HG03432 (cell line): ENCODE results near the gene SP6.

ENCODE experiments used
- ATAC-seq: cut with Tn5 transposase; IDR thresholded peaks from one replicate; pipeline ENCODE4 v1.9.1; 2021; ENCODE audit warnings: mild to moderate bottlenecking, moderate library complexity; ENCODE audit not compliant: unreplicated experiment

The SP6 gene

DNA sequence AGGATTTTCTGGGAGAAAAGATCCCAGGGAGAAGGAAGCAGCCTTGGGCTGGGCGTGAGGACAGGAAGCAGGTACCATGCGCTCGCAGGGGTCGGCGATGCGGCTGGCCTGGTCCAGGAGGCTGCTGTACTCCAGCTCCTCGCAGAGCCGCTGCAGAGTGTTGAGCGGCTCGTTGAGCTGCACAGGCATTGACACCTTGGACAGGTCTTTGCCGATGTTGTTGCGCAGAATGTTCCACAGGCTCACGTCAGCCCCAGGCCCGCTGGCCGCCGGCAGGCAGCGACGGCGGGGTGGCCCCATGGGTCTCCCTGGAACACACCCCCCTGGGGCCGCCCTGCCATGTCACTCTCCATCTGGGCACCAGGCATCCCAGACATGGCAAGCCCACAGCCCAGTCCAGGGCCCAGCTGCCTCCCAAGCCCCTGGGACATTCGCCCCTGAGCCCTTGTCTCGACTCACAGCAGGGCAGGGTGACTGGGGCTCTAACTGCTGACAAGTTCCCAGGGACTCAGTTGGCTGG is 37.4 kb downstream of the SP6 start:
- ATAC-seq, result no peak

DNA sequence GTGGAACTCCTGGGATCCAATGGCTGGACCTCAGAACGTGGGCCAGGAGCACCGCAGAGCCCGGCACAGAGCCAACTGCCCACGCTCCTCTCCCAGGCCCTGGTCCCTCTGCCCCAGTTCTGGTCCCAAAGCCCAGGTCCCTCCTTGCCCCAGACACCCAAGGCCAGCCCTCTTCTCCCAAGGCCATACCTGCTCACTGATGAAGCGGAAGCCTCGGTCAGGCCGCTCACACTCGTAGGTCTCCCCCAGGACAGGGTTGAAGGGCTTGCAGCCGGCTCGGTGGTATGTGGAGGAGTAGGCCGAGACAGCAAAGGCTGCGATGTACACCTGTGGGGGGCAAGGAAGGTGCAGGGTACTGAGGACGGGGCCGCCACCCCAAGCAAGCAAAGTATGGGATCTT is 37.9 kb downstream of the SP6 start:
- no peak for ATAC-seq

DNA sequence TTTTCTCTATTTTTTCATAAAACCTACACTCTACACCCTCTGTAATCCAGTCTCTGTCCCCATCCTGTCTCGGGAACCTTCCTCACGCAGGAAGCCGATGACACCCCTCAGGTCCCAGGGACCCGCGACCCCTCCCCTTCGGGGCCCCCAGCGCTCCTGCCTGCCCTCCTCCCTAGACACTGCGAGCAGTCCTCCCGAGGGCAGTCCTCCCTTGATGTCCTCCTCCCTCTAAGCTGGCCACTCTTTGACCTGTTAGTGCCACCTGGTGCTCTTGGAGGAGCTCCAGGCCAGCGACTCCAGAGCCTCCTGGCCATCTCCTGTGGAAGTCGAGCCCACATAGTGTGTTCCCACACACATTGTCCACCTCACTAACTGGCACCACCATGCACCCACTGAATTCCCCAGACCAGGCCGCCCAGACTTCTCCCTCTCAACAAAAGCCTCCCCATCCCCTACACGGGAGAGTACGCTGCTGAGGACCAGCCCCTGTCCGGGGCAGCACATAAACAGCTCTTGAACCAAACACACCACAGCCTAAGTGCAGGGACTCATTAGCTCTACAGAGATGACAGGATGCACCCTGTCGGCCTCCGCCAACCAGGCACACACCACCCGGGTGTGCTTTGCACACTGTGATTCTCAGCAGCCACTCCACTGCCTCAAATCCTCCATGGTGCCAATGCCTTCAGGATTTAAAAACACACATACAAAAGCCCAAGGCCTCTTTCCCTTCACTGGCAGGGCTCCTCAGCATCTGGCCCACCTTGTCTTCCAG is 38.6 kb downstream of the SP6 start:
- no peak for ATAC-seq

- no peak for ATAC-seq
These were observed 39.3 kb downstream of the SP6 start for GRCh38 chr17:47811709-47812108.

DNA sequence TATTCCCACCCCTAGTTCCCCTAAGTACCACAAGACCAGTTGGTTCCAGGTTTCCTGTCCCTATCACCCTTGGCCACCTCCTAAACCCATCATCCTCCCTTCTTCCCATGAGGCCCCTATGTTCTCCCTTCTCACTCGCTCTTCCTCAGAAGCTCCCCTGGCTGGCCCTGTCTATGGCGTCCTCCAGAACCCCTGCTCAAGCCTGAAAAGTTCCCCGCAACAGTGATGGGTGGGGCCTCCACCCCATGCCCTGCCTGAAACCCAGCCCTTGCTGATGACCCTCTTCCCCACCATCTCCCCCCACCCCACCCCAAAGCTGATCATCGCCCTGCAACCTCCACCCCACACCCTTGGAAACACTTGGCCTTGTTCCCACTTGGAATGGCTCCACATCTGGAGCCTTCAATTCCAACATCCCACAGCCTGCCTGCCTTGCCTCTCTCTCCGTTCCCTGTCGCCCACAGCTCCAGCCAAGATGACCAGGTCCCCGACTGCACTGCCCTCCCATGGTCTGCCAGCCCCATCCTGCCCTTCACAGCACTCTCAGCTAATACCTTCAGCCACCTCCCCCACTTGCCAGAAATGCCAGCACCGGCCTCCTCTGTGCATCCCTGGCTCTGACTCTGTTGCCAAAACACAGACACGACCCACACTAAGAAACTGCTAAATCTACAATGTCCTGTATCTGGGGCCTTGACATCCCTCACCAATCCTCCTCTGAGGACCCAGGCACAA is 39.9 kb downstream of the SP6 start:
- no peak for ATAC-seq

- no peak for ATAC-seq
These were observed 40.7 kb downstream of the SP6 start for GRCh38 chr17:47810200-47810821.

- ATAC-seq, result no peak
These were observed 42.0 kb downstream of the SP6 start for GRCh38 chr17:47808830-47809480.

DNA sequence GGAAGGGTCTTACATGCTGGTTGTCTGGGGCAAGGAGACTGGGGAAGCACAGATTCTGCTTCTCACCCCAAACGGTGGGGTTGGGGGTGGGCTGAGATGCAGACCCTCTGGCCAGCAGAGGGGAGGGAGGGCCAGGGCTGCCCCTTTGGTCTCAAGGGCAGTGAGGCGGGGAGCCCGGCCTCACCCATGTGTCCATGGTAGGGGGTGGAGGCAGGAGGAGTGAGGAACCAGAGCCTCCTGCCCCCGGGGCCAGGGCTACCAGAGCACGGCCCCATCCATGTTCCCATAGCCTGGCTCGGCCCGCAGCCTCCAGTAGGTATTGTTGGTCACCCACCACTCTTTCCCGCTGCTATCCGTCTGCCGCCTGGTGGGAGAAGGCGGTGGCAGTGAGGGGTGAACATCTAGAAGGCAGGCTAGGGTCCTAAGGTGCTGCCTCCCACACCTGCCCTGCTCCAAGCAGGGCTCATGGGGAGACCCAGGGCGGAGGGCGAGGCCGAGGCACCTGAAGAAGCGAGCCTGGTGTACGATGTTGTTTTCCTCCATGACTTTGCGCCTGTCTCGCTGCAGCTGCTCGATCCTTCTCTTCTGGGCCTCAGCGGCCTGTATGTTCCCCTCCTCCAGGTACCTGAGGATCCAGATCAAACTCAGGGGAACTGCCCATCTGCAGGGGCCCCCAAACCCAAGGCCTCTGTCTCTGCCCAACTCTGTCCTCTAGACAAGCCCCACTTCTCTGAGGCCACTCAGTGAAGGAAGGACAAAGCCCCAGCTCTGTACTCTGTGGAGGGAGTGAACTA is 42.7 kb downstream of the SP6 start:
- no peak for ATAC-seq

DNA sequence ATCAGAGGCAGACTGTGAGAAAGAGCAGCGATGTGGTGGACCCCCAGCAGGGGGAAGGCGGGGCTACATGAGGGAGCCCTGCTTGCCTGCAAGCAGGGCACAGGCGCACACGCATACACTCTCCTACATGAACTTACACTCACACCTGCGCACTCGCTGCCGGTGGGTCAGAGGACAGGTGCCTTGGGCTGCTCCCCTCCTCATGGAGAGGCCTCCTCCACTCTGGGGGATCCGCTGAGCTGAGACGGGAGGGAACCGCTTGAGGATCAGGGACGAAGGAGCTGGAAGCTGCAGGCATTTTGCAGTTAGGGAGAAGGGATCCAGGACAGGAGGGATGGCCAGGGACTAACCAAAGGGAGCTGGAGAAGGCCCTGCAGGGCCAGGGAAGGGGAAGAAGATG is 43.5 kb downstream of the SP6 start:
- ATAC-seq, result no peak

- no peak for ATAC-seq
These were observed 44.1 kb downstream of the SP6 start for GRCh38 chr17:47806913-47807255.

- ATAC-seq, result no peak
These were observed 44.7 kb downstream of the SP6 start for GRCh38 chr17:47806026-47806912.

- no peak for ATAC-seq
These were observed 46.5 kb downstream of the SP6 start for GRCh38 chr17:47804461-47804860.

DNA sequence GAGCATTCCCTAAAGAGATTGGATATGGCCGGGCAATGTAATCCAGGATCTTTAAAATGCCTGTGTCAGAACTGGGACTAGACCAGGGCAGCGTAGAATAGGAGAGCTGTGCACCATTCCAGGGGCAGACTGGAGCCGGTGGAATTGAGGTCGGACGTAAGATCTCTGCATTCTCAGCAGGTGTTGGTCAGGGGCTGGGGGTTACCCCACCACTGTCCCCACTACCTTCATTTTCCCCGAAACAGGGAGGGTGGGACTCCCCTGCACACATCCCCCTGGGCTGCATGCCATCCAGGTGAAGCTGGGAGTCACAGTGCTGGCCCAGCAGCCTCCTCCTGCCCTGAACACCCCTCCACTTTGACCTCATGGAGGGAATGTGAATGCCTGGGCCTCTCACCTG is 47.2 kb downstream of the SP6 start:
- ATAC-seq, result no peak

GRCh38 chr17:47803201-47803600 is 47.8 kb downstream of the SP6 start:
- no peak for ATAC-seq

DNA sequence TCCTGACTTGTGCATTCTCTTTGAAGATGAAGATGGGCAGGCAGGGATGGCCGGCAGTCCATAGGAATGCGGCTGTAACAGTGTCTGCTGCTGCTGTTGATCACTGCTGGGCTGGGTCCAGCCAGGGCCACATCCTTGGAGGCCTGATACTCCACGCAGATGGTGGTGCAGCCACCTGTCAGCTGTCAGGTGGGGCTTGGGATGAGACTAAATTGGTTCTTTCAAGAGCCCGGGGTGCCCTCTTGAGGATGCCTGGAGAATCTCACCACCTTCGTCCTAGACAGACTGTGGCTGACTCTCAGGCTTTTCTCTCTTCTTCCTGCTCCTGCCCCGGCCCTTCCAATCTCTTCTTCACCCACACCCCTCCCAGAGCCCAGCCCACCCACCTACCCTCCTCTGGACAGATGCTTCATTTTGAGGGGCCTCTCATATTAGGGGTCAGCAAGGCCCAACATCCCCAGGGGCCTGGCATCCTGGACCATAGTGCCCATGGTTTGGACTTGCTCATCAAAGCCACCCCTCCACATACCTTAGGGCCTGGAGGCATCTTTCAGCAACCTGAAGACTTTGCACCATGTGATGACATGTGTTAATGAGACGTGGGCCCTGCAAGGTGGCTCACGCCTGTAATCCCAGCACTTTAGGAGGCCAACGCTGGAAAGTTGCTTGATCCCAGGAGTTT is 48.5 kb downstream of the SP6 start:
- no peak for ATAC-seq

- no peak for ATAC-seq
These were observed 49.1 kb downstream of the SP6 start for GRCh38 chr17:47801906-47802305.

DNA sequence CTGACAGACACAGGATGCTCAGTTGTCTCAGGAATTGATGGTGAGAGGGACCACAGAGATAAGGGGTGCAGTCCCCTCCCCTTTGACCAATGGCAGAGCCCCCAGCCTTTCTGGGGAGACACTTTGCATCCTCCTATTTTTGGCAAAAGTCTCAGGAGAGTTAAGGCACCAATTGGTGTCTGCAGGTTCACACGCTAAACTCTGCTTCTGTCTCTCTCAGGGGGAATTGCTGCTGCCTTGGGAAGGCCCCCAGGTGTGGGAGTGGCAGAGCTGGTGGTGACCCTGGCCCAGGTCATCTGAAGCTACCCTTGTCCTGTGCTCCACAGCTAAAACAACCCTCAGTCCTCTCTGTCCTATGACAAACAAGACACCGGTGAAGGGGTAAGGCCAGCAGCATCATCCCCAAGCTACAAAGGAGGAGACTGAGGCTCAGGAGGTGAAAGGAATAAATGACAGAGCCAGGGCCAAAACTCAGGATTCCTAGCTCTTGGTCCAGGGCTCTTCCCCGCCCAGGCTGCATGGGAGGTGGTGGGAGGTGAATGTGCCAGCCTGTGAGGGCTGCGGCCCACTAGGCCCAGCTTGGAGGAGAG is 49.7 kb downstream of the SP6 start:
- ATAC-seq, result no peak

DNA sequence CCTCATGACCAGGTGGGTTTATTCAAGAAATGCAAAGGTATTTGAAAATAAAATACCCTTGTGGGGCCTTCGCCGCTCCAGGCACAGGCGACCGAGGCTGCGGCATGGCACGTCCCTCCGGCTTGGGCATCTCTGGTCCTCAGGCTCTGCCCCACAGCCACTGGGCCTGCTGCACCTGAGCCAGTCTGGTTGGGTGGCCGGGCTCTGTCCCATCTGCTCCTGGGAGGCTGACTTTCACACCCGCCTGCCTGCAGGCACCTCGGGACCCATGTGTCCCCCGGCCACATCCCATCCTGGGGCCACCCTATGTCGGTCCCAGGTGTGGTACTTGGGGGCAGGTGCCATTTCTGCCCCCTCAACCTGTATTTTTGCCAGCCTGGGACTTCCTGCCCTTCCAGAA is 50.3 kb downstream of the SP6 start:
- no peak for ATAC-seq

DNA sequence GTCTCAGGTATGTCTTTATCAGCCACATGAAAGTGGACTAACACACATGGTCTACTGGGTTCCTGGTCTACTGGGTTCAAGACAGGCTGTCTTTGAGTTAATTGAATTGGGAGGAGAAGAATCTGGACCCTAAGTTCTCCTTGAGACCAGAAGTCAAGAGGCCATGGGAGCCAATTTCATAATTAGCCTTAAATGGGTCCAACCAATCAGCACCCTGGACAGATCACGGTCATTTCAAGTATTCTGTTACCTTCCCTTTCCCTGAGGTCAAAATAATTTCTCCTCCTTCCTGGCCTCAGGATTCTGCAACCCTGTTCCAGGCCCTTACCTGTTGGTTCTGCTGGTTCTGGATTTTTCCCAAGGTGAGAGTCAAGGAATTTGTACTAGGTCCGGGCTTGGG is 53.2 kb downstream of the SP6 start:
- no peak for ATAC-seq
